GM10266 (cell line): ENCODE results near the gene ADAMTS18.
"Not testable (repeated sequence)": the region's sequence is repeated elsewhere in the genome, so short reads cannot be mapped to it uniquely, and the experiment has no call there.

Source experiments
- DNase-seq: peaks from one replicate; pipeline ENCODE4 v3.0.0; 2012; ENCODE audit errors: extremely low spot score
- TF ChIP-seq, protein P1 (sequence below): IDR thresholded peaks from 2 replicates; pipeline ENCODE4 v1.5.1; 2012; ENCODE audit warnings: mild to moderate bottlenecking, low read depth; ENCODE audit not compliant: control insufficient read depth, insufficient read depth; ENCODE audit errors: missing control alignments

The ADAMTS18 gene

GRCh38 chr16:77262971-77263370 lies 171.9 kb downstream of the ADAMTS18 start:
- no peak for DNase-seq
- TF ChIP-seq, protein P1, sequence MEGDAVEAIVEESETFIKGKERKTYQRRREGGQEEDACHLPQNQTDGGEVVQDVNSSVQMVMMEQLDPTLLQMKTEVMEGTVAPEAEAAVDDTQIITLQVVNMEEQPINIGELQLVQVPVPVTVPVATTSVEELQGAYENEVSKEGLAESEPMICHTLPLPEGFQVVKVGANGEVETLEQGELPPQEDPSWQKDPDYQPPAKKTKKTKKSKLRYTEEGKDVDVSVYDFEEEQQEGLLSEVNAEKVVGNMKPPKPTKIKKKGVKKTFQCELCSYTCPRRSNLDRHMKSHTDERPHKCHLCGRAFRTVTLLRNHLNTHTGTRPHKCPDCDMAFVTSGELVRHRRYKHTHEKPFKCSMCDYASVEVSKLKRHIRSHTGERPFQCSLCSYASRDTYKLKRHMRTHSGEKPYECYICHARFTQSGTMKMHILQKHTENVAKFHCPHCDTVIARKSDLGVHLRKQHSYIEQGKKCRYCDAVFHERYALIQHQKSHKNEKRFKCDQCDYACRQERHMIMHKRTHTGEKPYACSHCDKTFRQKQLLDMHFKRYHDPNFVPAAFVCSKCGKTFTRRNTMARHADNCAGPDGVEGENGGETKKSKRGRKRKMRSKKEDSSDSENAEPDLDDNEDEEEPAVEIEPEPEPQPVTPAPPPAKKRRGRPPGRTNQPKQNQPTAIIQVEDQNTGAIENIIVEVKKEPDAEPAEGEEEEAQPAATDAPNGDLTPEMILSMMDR = no peak

GRCh38 chr16:77250400-77250799 lies 184.4 kb downstream of the ADAMTS18 start:
- no peak for DNase-seq
- TF ChIP-seq, protein P1 = no peak

- DNase-seq = no peak
Observed at GRCh38 chr16:77246150-77246549, 188.7 kb downstream of the ADAMTS18 start.

GRCh38 chr16:77242471-77242870 lies 192.4 kb downstream of the ADAMTS18 start:
- DNase-seq = not testable (repeated sequence)

More at GRCh38 chr16:77246150-77246549, 188.7 kb downstream of the ADAMTS18 start:
- TF ChIP-seq, protein P1 = no peak

GRCh38 chr16:77238593-77238992 lies 196.2 kb downstream of the ADAMTS18 start:
- TF ChIP-seq, protein P1 = no peak
- DNase-seq = no peak

- TF ChIP-seq, protein P1 = peak; percentile 99
- DNase-seq = peak; percentile 77
Observed at GRCh38 chr16:77236063-77236511, 198.7 kb downstream of the ADAMTS18 start.

DNA sequence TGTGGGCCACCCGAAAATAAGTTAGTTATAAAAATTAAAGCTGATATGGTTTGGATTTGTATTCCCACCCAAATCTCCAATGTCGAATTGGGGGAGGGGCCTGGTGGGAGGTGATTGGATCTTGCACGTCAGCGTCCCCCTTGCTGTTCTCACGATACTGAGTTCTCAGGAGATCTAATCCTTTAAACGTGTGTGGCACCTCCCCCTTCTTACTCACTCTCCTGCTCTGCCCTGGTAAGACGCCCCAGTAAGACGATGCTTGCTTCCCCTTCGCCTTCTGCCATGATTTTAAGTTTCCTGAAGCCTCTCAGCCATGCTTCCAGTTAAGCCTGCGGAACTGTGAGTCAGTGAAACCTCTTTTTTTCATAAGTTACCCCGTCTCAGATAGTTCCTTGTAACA lies 200.2 kb downstream of the ADAMTS18 start:
- DNase-seq = no peak
- TF ChIP-seq, protein P1 = no peak
